Melanocyte of skin (primary cell): ENCODE data around the gene GOLGA2. TPM values are rescaled to one million over a fixed set of nuclear protein-coding genes. Genes with fewer than 3 reads are reported as not detected.

Experiments used
- small RNA-seq, 2 donors: library from RNA; depleted of rRNA; stranded (forward); fragments of <200 nt; gene quantifications; one replicate each; pipeline ENCODE3, GENCODE V24; 2012
- total RNA-seq, 2 donors: library from RNA; depleted of rRNA; stranded (reverse); fragments of >200 nt; gene quantifications; 2 replicates each; pipeline ENCODE4 v1.2.3, GENCODE V29; 2012

Gene GOLGA2, protein sequence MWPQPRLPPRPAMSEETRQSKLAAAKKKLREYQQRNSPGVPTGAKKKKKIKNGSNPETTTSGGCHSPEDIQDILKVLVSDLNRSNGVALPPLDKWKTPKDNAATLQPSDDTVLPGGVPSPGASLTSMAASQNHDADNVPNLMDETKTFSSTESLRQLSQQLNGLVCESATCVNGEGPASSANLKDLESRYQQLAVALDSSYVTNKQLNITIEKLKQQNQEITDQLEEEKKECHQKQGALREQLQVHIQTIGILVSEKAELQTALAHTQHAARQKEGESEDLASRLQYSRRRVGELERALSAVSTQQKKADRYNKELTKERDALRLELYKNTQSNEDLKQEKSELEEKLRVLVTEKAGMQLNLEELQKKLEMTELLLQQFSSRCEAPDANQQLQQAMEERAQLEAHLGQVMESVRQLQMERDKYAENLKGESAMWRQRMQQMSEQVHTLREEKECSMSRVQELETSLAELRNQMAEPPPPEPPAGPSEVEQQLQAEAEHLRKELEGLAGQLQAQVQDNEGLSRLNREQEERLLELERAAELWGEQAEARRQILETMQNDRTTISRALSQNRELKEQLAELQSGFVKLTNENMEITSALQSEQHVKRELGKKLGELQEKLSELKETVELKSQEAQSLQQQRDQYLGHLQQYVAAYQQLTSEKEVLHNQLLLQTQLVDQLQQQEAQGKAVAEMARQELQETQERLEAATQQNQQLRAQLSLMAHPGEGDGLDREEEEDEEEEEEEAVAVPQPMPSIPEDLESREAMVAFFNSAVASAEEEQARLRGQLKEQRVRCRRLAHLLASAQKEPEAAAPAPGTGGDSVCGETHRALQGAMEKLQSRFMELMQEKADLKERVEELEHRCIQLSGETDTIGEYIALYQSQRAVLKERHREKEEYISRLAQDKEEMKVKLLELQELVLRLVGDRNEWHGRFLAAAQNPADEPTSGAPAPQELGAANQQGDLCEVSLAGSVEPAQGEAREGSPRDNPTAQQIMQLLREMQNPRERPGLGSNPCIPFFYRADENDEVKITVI
- 10 to 100 TPM; 43.3 to 52.3 TPM for total RNA-seq

DNA sequence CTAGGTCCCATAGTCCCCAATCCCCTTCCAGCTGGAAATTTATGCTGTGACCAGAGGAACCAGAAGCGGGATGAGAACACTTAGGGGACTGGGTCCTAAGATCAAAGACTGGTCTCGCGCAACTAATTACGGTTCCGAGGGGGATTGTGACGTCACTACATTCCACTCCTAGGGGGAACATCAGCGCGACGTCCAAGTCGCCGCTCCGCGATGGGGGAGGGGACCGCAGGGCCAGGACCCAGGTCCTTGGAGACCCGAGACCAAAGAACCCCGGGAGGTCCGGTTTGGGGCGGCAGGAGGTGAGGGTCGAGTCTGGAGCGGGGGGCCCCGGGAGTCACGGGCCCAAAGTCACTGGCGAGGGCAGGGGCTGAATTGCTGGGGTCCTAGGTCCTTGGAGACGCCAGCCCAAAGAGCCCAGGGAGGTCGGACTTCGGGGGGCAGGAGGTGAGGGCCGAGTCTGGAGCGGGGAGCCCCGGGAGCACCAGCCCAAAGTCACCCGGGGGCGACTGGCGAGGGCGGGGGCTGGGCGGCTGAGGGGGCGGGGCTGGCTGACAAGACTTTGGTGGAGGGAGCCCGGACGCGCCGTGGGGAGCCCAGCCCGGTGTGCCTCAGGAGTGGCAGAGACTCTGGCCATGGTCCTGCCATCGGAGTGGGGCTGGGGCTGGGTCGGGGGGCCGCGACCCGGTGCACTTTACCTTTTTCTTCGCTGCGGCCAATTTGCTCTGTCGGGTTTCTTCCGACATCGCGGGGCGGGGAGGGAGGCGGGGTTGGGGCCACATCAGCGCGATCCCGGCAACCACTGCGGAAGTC lies at the start of gene GOLGA2:
Gene GOLGA2, minus strand, starts transcription at position 810 of the 810 bp plus-strand sequence. Its CDS starts 31 bp downstream, at position 779.

DNA sequence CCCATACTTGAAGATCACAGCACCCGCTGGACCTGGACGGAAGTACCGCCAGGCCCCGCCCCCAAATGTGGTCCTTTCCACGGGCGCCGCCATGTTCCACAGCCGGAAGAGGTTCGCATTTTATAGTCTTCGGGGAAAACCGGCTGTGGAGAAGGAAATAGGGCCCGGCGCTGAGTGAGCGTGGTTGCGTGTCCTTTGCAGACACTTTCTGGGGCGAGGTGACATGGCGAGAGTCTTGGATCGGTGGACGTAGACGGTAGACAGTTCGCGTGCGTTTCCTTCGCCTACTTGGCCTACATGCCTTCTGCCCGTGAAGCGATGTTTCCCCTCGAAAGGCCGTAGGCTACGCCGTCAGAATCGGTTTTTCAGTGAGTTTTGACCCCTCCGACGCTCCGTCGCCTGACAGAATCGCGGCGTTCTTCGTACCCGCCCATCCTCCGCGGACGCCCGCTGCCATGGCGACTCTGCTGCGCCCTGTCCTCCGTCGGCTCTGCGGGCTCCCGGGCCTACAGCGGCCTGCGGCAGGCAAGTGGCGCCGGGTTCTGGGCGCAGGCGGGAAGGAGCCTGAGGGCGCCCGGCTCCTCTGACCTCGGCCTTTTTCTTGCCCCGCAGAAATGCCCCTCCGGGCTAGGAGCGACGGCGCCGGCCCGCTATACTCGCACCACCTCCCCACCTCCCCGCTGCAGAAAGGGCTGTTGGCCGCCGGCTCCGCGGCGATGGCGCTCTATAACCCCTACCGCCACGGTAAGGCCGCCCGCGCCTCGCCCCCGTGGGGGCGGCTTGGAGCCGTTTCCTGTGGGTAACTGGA lies 46.8 kb upstream of the GOLGA2 start, which contains the start of the genes COQ4 and TRUB2:
Gene COQ4, plus strand, starts transcription at position 436 of the 808 bp plus-strand sequence. Its CDS starts 20 bp downstream, at position 456.
Gene TRUB2, minus strand, starts transcription at position 44 of the 808 bp plus-strand sequence. Its CDS starts 39 bp downstream, at position 5.

DNA sequence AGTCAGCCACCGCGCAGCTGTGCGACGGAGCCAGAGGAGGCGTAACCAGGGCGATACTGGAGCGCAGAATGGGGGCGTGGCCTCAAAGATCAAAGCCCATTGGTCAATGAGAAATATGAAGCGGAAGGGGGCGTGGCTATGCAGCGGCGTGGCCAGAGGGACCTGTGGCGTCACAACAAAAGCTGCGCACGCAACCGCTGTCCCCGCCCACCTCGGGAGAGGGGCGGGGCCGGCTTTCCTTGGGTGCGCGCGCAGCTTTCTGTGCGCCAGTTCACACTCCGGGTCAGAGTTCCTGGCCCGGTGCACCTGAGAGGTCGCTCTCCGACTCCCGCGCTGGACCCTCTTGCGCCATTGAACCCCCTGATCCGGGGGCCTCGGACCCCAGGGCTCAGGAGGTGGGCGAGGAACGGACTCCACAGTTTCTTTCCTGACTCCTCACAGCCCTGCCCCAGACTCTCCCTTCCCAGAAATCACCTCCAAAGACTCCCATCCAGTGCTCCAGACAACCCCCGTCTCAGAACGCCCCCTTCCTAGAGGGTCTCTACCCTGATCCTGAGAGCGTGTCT lies 284 bp upstream of the GOLGA2 start, which contains the start of gene SWI5:
Gene SWI5, plus strand, starts transcription at position 269 of the 566 bp plus-strand sequence.

Small RNAs within 50 kb of the gene (small RNA-seq; reads per million reads assigned to genes)
- gene MIR199B (10.4 to 13.5 reads per million in 2 donors), gene MIR3154 (0 reads per million in 2 donors)

Other genes starting within 250 kb of the GOLGA2 start
- 1 to 10 TPM; 5.9 to 7.3 TPM for gene NAIF1, start 208.7 kb downstream of the GOLGA2 start, total RNA-seq
- gene SLC25A25, start 207.8 kb downstream of the GOLGA2 start, total RNA-seq, result 10 to 100 TPM; 22.0 to 31.0 TPM
- gene PTGES2, start 148.3 kb downstream of the GOLGA2 start, total RNA-seq, result 10 to 100 TPM; 63.3 to 82.3 TPM
- gene LCN2, start 126.6 kb downstream of the GOLGA2 start, total RNA-seq, result not detected
- gene BBLN, start 115.7 kb downstream of the GOLGA2 start, total RNA-seq, result 10 to 100 TPM; 13.7 to 41.6 TPM
- gene CIZ1, start 84.4 kb downstream of the GOLGA2 start, total RNA-seq, result 10 to 100 TPM; 28.2 to 30.6 TPM
- under 1 TPM; 0.67 to 0.69 TPM for gene DNM1, start 72.6 kb downstream of the GOLGA2 start, total RNA-seq
- gene SWI5, start 269 bp upstream of the GOLGA2 start, total RNA-seq, result 10 to 100 TPM; 13.4 to 19.3 TPM
- 10 to 100 TPM; 22.4 to 30.0 TPM for gene TRUB2, start 46.4 kb upstream of the GOLGA2 start, total RNA-seq
- 10 to 100 TPM; 43.3 to 49.9 TPM for gene COQ4, start 46.8 kb upstream of the GOLGA2 start, total RNA-seq
- gene SLC27A4, start 64.5 kb upstream of the GOLGA2 start, total RNA-seq, result 10 to 100 TPM; 39.6 to 49.0 TPM
- gene URM1, start 95.4 kb upstream of the GOLGA2 start, total RNA-seq, result 10 to 100 TPM; 33.7 to 41.6 TPM
- 10 to 100 TPM; 48.0 to 51.3 TPM for gene CERCAM, start 144.8 kb upstream of the GOLGA2 start, total RNA-seq
- gene ODF2, start 180.0 kb upstream of the GOLGA2 start, total RNA-seq, result 10 to 100 TPM; 18.2 to 36.6 TPM
- 10 to 100 TPM; 38.5 to 47.3 TPM for gene GLE1, start 228.7 kb upstream of the GOLGA2 start, total RNA-seq